Globus pallidus (tissue), 1 donor: Measurements from ENCODE around the gene FSIP1.

ENCODE experiments used
- DNase-seq: peaks from one replicate; pipeline ENCODE4 v3.0.0-alpha.2; 2015; ENCODE audit warnings: low spot score

The FSIP1 gene

DNA sequence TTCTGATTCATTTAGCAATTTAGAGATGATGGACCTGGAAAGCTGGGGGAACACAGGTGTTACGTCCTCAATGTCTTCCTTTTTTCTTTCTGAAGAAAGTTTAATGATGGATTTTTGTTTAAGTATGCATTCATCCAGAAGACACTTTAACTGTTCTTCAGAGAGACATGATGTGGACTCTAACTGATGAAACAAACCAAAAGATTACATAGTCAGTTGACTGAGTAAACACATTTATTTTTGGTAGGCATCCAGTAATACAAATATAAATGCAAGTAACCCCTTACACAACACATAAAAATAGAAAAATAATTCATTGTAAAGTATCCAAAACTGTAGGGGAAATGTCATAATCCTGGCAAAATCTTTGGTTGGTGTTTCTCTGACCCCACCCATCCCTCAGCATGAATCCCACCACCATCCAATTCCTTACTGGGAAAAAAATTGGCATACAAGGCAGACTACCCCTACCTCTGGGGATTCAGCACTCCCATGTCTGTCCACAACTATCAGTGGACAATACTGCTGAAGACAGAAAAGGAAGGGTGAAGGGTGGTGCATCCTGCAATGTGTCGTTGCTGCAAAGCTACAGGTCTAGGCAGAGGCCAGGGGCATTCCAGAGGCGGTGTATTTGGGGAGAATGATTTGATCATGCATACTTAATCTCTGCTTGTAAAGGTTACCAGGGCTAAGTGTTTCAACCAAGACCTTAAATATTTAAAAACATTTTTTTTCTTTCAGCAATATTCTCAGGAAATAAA lies 164.4 kb downstream of the FSIP1 start:
- no peak for DNase-seq

DNA sequence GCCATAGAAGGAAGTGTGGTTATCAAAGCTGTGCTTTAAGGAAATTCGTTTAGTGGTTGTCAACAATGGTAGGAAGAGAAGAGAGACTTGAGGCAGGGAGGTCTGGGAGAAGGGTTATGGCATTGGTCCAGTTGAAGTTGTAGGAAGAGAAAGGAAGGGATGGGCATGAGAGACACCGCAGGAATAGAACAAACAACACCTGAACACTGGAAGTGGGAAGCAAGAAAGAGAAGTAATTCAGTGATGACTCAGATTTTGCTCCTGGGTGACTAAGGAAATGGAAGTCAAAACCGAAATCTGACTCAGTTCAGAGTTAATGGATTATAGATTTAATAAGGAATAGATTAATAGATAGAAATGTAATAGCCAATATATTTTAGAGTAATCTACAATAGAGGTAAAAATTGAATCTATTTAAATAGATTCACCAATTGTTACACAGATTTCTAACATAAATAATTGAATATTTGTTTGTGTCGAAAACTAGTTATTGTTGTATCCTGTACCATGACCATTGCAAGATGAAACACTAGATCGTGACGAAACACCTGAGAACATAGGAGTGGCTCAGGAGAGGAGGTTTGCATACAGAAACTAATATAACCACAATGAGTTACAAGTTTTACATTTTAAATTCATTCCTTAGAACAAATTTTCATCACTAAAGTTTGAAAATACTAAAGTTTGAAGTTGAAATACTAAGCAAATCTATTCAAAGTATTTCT lies 165.7 kb downstream of the FSIP1 start:
- no peak for DNase-seq

DNA sequence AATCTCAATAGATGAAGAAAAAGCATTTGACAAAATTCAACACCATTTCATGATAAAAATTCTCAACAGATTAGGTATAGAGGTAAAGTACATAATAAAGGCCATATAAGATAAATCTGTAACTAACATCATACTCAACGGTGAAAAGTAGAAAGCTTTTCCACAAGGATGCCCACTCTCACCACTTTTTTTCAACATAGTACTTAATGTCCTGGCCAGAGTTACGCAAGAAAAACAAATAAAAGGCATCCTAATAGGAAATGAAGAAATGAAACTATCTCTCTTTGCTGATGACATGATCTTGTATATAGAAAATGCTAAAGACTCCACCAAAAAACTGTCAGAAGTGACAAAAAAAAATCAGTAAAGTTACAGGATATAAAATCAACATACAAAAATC lies 168.8 kb downstream of the FSIP1 start:
- DNase-seq, result no peak

DNA sequence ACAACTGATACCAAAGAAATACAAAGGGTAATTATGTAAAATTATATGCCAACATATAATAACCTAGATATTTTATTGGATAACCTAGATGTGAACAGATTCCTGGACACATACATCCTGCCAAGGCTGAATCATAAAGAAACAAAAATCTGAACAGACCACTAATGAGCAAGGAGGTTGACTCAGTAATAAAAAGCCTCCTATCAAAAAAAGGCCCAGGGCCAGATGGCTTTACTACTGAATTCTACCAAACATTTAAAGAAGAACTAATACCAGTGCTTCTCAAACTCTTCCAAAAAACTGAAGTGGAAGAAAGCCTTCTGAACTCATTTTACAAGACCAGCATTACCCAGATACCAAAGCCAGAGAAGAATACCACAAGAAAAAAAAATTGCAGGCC lies 169.4 kb downstream of the FSIP1 start:
- DNase-seq, result no peak

DNA sequence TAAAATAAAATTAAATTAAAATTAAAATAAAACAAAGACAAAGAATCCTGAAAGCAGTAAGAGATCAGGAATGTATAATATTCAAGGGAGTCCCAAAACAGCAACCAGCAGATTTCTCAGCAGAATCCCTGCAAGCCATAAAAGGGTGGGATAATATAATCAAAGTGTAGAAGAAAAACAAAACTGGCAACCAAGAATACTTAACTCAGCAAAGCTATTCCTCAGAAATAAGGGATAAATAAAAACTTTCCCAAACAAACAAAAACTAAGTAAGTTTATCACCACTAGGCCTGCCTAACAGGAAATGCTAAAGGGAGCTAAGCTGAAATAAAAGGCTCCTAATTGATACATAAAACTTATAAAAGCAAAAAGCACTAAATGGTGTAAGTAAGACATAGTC lies 172.0 kb downstream of the FSIP1 start:
- DNase-seq, result no peak

DNA sequence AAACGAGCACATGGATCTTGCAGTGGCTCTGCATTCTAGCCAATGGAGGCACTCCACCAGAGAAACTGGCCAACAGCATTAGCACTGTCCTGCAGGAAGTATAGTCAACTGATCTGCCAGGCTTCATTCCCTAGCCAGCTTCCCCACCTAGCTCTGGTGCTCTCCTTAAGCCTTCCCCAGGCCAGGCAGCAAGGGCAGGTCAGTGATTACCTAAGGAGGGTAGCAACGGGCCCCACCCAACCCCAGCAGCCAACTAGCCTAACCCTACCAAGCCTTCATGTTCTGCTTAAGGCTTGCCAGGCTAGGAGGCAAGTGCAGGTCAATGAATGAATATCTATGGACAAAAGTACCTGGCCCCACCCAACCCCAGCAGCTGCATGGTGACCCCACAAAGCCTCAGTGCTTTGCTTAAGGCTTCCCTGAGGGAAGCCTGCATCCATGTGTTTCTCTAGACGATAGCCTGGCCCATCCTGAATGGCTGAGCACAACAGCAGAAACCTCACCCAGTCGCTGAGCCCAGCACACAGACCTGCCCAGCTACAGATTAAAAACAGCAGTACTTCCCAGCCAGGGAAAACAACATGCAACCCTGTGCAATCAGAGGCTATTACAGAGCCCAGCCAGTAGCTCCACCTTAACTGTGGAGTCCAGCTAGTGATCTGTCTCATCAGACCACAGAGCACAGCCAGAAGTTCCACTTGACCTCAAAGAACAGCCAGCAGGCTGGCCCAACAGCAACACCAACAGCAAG lies 173.3 kb downstream of the FSIP1 start:
- DNase-seq, result no peak

DNA sequence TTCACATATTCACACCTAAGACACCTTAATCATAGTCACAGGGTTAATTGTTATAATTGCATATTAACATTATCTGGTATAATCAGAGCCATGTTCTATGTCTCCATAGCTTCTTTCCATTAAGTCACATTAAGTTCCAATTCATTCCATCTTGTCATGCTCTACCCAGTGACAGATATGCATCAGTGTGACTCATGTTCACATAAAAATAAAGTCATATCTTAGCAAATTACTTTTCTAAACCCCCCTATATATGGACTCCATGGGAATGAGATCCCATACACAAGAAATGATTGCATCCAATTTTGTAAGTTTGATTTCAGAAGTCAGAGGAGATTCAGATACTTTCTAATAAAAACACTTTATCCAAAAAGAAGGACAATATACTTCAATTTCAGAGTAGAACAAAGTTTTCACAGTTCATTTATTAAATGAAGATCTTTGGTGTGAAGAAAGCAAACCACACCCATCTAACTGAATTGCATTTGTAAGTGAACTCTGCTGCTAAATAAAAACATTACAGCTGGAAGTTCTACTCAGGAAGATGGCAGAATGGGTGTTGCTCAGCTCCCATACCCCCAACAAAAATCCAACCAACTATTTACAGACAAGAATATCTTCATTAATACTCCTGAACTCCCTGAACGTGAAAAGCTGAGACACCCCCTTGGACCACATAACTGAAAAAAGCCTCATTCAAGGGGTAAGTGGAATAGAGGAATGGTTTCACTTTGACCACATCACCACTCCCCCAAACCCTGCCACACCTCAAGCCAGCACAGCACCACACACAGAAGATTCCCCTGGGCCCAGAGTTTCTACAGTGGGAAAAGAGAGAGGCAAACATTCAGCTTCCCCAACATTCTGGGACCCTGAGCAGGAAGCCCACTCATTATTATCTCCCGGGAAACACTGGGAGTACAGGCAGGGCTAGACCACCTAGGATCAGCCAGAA lies 174.2 kb downstream of the FSIP1 start:
- no peak for DNase-seq

DNA sequence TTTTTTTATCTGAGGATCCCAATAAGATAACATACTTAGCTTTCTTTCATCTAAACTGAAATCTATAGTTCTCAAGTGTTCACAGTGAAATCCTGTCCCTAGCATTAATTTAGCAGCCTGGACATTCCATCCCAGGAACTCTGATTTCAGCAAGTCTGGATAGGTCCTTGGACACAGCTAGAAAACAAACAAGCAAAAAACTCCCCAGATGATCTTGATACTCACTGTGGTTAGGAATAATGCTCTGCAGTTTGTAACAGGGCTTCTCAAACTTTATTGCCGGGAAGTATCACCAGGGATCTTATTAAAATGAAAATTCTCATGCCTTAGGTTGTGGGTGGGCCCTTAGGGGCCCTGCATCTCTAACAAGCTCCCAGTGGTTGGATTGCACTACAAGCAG lies 177.5 kb downstream of the FSIP1 start:
- DNase-seq, result no peak

DNA sequence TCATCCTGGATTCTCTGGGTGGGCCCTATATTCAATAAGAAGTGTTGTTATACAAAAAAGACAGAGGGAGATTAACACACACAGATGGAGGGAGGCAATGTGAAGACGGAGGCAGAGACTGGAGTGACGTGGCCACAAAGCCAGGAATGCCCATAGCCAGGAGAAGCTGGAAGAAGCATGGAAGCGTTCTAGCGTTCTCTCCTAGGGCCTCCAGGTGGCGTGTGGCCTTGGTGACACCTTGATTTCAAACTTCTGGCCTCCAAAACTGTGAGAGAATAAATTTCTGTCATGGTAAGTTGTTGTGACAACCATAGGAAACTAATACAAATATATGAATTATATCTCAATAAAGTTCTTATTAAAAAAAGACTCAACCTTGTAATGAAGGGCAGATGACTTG lies 180.5 kb downstream of the FSIP1 start:
- no peak for DNase-seq

DNA sequence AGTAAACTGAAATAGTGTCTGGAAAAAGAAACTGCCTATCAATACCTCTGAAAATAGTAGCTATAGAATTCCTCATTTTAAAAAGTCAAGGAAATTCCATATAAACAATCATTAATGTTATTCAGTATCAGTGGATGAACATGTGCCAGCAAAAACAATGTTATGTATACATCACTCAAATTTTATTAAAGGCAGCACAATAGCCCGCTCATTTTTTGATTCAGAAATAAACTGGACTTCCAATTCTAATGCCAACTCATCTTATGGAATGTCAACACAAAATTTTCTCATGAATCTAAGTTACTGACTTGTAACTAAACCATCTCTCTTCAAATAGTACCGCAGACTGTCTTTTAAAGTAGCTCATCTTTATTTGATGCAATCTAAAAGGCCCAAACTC lies 182.8 kb downstream of the FSIP1 start:
- no peak for DNase-seq

DNA sequence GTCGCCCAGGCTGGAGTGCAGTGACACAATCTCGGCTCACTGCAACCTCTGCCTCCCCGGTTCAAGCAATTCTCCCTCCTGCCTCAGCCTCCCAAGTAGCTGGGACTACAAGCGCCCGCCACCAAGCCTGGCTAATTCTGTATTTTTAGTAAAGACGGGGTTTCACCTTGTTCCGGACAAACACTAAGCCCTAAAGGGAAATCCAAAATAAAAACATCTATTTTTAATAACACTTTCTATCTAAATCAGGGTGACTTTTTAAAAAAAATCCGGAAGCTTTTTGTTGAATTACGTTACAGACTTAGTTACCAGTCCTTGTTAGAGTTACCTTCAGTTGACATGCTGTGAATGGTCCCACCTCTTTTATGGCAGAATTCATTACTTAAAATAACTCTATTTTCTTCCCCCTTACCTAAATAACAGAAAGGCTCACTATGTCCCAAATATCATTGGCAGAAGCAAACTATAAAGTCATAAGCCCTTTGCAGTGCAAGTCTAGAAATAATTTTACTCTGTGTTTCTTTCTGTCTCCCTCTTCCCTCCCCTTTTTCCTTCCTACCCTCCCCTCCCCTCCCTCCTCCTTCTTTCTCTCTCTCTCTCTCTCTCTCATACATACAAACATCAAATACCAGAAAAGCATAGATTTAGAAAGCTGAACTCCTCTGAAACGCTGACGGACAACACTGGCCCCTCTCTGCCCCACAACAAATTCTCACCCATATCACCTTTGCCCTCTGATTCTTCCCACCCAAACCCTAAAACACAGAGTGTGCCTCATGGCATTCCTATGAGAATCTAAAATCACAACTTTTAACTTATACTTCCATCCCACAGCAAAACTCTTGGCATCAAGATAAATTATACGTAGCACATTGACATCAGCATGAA lies 183.4 kb downstream of the FSIP1 start:
- no peak for DNase-seq

DNA sequence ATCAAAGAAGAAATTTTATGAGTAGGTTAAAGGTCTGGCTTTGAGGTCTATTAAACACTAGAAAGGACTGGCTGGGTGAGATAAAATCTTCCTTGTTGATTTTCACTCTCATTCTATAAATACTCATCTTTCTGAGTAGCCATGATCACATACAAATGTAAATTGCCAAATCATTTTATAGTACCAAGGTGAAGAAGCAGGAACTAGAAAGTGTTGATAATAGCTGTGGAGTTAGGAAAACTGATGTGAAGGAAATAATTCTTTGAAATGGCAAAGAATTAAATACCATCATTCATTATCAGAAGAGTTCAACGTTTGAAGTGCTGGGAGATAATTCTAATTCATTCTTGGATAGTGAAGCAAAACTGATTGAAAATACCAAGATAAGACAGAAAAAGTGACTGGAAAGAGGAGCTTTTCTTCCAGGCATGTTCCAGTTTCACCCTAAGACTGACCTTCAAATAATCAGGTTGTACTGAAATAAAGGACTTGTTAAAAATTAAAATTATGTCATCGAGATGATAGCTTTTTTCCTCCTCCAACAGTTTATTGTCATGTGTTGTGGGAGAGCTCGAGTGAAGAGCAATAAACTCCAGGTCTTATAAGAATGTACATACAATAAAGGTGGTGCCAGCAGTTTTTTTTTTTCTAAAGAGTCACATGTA lies 184.3 kb downstream of the FSIP1 start:
- DNase-seq, result no peak

DNA sequence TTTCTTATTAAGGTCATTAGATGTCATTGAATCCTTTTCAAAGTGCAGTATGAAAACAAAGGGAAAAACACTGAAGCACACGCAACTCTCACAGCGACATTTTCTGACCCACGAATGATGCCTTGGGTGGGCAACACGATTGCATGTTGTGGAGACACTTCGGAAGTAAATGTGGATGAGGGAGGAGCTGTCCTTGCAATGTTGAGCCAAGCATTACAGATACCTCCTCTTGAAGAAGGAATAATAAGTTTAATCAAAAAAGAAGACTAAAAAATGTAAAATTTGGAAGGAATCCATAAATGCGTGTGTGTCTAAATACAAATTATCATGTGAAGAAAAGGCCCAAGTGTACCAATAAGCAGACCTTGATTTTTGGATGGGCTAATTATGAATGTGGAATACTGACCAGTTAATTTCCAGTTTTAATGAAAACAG lies 184.9 kb downstream of the FSIP1 start:
- no peak for DNase-seq

DNA sequence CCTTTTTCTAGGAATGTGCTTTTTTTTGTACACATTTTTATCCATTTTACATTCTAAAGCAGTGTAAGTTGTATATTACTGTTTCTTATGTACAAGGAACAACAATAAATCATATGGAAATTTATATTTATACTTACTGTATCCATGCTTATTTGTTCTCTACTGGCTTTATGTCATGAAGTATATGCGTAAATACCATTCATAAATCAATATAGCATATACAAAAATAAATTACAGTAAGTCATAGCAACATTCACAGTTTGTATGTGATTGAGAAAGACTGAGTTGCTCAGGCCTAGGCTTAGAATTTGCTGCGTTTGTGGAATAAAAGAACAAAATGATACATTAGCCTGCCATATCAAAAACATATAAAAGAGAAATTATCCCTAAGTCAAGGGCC lies 185.3 kb downstream of the FSIP1 start:
- no peak for DNase-seq

DNA sequence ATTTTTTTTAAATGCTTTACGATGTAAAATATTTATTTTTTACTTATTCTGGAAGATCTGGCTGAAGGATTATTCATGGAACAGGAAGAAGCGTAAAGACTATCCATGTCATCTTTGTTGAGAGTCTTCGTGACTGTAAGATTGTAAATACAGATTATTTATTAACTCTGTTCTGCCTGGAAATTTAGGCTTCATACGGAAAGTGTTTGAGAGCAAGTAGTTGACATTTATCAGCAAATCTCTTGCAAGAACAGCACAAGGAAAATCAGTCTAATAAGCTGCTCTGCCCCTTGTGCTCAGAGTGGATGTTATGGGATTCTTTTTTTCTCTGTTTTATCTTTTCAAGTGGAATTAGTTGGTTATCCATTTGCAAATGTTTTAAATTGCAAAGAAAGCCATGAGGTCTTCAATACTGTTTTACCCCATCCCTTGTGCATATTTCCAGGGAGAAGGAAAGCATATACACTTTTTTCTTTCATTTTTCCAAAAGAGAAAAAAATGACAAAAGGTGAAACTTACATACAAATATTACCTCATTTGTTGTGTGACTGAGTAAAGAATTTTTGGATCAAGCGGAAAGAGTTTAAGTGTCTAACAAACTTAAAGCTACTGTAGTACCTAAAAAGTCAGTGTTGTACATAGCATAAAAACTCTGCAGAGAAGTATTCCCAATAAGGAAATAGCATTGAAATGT lies 186.1 kb downstream of the FSIP1 start:
- DNase-seq, result no peak

DNA sequence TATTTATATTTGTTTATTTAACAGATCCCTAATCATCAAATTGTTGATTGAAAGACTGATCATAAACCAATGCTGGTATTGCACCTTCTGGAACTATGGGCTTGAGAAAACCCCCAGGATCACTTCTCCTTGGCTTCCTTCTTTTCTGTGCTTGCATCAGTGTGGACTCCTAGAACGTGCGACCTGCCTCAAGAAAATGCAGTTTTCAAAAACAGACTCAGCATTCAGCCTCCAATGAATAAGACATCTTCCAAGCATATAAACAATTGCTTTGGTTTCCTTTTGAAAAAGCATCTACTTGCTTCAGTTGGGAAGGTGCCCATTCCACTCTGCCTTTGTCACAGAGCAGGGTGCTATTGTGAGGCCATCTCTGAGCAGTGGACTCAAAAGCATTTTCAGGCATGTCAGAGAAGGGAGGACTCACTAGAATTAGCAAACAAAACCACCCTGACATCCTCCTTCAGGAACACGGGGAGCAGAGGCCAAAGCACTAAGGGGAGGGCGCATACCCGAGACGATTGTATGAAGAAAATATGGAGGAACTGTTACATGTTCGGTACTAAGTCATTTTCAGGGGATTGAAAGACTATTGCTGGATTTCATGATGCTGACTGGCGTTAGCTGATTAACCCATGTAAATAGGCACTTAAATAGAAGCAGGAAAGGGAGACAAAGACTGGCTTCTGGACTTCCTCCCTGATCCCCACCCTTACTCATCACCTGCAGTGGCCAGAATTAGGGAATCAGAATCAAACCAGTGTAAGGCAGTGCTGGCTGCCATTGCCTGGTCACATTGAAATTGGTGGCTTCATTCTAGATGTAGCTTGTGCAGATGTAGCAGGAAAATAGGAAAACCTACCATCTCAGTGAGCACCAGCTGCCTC lies 187.1 kb downstream of the FSIP1 start:
- no peak for DNase-seq

DNA sequence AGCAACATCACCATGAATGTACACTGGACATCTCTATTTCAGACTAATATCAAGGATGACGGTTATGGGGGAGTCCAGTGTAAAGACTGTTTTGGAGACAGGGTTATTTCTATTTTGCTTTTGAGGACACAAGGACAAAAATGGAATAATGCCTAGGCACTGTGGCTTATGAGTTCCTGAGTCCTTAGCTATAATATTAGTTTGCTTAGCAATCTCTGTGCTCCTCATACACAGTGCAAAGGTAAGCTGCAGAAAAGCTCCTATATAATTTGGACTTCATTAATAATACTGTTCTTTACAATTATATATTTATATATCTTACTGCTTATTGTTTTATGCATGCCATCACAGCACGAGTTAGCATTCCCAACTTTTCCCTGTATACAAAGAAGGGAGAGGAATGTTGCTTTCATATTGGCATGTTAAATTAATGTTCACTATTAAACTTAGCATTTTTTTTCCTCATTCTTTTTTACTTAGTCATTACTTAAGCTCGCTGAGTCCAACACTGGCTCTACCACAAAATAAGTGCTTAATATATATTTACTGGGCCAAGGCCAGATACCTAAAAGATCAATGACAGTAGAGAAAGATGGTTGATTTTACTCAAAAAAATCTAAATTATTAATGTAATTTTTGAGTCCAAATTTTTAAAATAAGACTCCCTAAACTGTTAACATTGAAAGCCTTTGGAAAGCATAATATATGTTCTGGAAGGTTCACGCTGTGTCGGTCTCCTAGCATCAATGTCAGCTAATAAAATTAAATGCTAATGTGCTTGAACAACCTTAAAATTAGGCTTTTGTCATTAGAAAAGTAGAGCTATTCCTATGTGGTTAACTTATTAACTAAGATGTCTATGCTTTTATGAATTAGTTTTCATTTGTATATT lies 187.9 kb downstream of the FSIP1 start:
- no peak for DNase-seq
